ENCODE results near the gene FANCI. TPM values are rescaled to one million over a fixed set of nuclear protein-coding genes. Genes with fewer than 3 reads are reported as not detected.

Gene FANCI
- total RNA-seq, 1 experiment from 2014 or later: 112 TPM

- peaks cover 59 to 82% of the 10 kb centered on the region in 2 experiments for H3K36me3 ChIP-seq (ENCODE audit: control insufficient read depth in 1 of 2, insufficient read depth in 2 of 2, low read length in 2 of 2)
- H3K4me2 ChIP-seq (ENCODE audit: low read length): no peak overlapping the region
- ChIA-PET CTCF (no interaction called here), POLR2A (no interaction called here), RAD21 (ENCODE audit: low non-redundant PET in 1 of 2, low total read pairs in 2 of 2, uncharacterized antibody in 2 of 2, unreplicated experiment in 2 of 2) (no interaction called here)
- H3K9me2 ChIP-seq (ENCODE audit: insufficient read depth): no peaks in the 10 kb centered on the region
- DNase-seq (ENCODE audit: low read depth, low spot score) (no peak), ATAC-seq (no peak)
- H4K20me1 ChIP-seq (ENCODE audit: insufficient read depth): no peaks in the 10 kb centered on the region
- H3K79me2 ChIP-seq (ENCODE audit: insufficient read depth, low read length): peaks cover 9% of the 10 kb centered on the region; the same call in 1 of the 2 replicates
- intact Hi-C loops (cut with micrococcal nuclease): no loop called here
- H3K9ac ChIP-seq (ENCODE audit: low read length): no peak overlapping the region
- no TSS peak for BruUV-seq (replicated peaks)
- no peak overlapping the region for H3K27ac ChIP-seq (ENCODE audit: low read depth, low read length)
- no peak overlapping the region for H3K4me3 ChIP-seq (replicated peaks in 1 of 2; ENCODE audit: low read depth in 1 of 2, low read length in 2 of 2)
- no peaks in the 10 kb centered on the region for H3K4me1 ChIP-seq (ENCODE audit: control insufficient read depth in 1 of 2, insufficient read depth in 2 of 2, low read length in 2 of 2)
- no peaks in the 10 kb centered on the region for H3K27me3 ChIP-seq (ENCODE audit: insufficient read depth, low read length)
- TF ChIP-seq SIN3A (IDR thresholded peaks at IDR 0.05; ENCODE audit: low read depth) (no peak), POLR2A (IDR thresholded peaks at IDR 0.05; ENCODE audit: borderline replicate concordance, extremely low read depth, insufficient read depth, insufficient read length) (no peak), SP1 (IDR thresholded peaks at IDR 0.05; ENCODE audit: low read depth) (no peak), CBX3 (IDR thresholded peaks at IDR 0.05; ENCODE audit: low read depth) (no peak), MAX (IDR thresholded peaks at IDR 0.05) (no peak), ZBTB33 (IDR thresholded peaks at IDR 0.05; ENCODE audit: extremely low read depth, insufficient replicate concordance, low read length) (no peak), ZFX (IDR thresholded peaks at IDR 0.05) (no peak), CTCF (IDR thresholded peaks at IDR 0.05 in 2 of 3, conservative IDR thresholded peaks at IDR 0.05 in 1 of 3; ENCODE audit: borderline replicate concordance in 1 of 3, insufficient read depth in 1 of 3, low read depth in 2 of 3, low read length in 2 of 3) (no peak), POLR2AphosphoS5 (IDR thresholded peaks at IDR 0.05; ENCODE audit: low read depth, low read length) (no peak), REST (IDR thresholded peaks at IDR 0.05; ENCODE audit: low read depth) (no peak), EZH2phosphoT487 (IDR thresholded peaks at IDR 0.05; ENCODE audit: borderline replicate concordance) (no peak), YY1 (IDR thresholded peaks at IDR 0.05; ENCODE audit: extremely low read depth, insufficient replicate concordance, low read depth, low read length) (no peak), EGR1 (IDR thresholded peaks at IDR 0.05; ENCODE audit: low read depth) (no peak), EZH2 (IDR thresholded peaks at IDR 0.05) (no peak), SRF (IDR thresholded peaks at IDR 0.05; ENCODE audit: low read depth) (no peak), CEBPB (IDR thresholded peaks at IDR 0.05; ENCODE audit: low read depth) (no peak)
- H2AFZ ChIP-seq (ENCODE audit: low read depth, low read length, poor library complexity, severe bottlenecking): no peak overlapping the region
- no peaks in the 10 kb centered on the region for H3K9me3 ChIP-seq (ENCODE audit: control insufficient read depth in 1 of 2, insufficient read depth in 1 of 2, low read depth in 1 of 2, low read length in 2 of 2)
Observed at GRCh38 chr15:89315375-89315929, 71.7 kb downstream of the FANCI start.
